GM18526 (cell line): ENCODE results near the gene NDUFA6.

Experiments
- POLR2A ChIP-seq: IDR thresholded peaks from 3 replicates; pipeline ENCODE4 v1.6.1; 2011; ENCODE audit not compliant: insufficient read length; ENCODE audit errors: extremely low read depth

NDUFA6 gene

GRCh38 chr22:42070517-42071422, 19.8 kb downstream of the NDUFA6 start, which contains the start of gene NAGA:
Gene NAGA (minus strand): TSS chr22:42070812. CDS start chr22:42070297, 515 bp downstream.
- TF ChIP-seq POLR2A, result peak; percentile 72

GRCh38 chr22:42069801-42070516, 20.6 kb downstream of the NDUFA6 start:
- TF ChIP-seq POLR2A, result no peak

- no peak for TF ChIP-seq POLR2A
Measured at GRCh38 chr22:42068291-42068690, 22.3 kb downstream of the NDUFA6 start.

GRCh38 chr22:42067671-42068251, 22.8 kb downstream of the NDUFA6 start:
- no peak for TF ChIP-seq POLR2A

- TF ChIP-seq POLR2A, result no peak
Measured at GRCh38 chr22:42066937-42067336, 23.6 kb downstream of the NDUFA6 start.

- no peak for TF ChIP-seq POLR2A
Measured at GRCh38 chr22:42066126-42066761, 24.3 kb downstream of the NDUFA6 start.

- no peak for TF ChIP-seq POLR2A
Measured at GRCh38 chr22:42065438-42066125, 25.0 kb downstream of the NDUFA6 start.

- TF ChIP-seq POLR2A, result no peak
Measured at GRCh38 chr22:42064629-42065028, 25.9 kb downstream of the NDUFA6 start.

GRCh38 chr22:42062506-42063170, 27.9 kb downstream of the NDUFA6 start:
- TF ChIP-seq POLR2A, result no peak

- no peak for TF ChIP-seq POLR2A
Measured at GRCh38 chr22:42061041-42061440, 29.5 kb downstream of the NDUFA6 start.

- TF ChIP-seq POLR2A, result no peak
Measured at GRCh38 chr22:42060489-42060888, 30.1 kb downstream of the NDUFA6 start.

- TF ChIP-seq POLR2A, result no peak
Measured at GRCh38 chr22:42056757-42057511, 33.6 kb downstream of the NDUFA6 start.

GRCh38 chr22:42052765-42053164, 37.8 kb downstream of the NDUFA6 start:
- no peak for TF ChIP-seq POLR2A
